Left ventricle myocardium inferior (tissue), 1 donor: ENCODE measurements around the gene DKKL1. TPM values are rescaled to one million over a fixed set of nuclear protein-coding genes. Genes with fewer than 3 reads are reported as not detected.
A peak's percentile ranks its signal among the peaks of the same experiment; 100 is the strongest.

Source experiments
- DNase-seq: peaks from one replicate; pipeline ENCODE4 v3.0.0-alpha.2; 2020
- H3K27ac ChIP-seq: fragments of 200-600 bp; replicated peaks from 2 replicates; pipeline ENCODE4 v1.8.0; 2021
- H3K27me3 ChIP-seq: fragments of 200-600 bp; 2 replicates; pipeline ENCODE4 v1.8.0; 2021; ENCODE audit warnings: low read depth
- H3K36me3 ChIP-seq: fragments of 200-600 bp; 2 replicates; pipeline ENCODE4 v1.8.0; 2021
- H3K4me1 ChIP-seq: fragments of 200-600 bp; 2 replicates; pipeline ENCODE4 v1.8.0; 2021
- H3K4me3 ChIP-seq: fragments of 200-600 bp; 2 replicates; pipeline ENCODE4 v1.8.0; 2021; ENCODE audit warnings: mild to moderate bottlenecking, moderate library complexity
- H3K9me3 ChIP-seq: fragments of 200-600 bp; replicated peaks from 2 replicates; pipeline ENCODE4 v1.8.0; 2021
- CTCF ChIP-seq: fragments of 200-600 bp; IDR thresholded peaks from 2 replicates; pipeline ENCODE4 v1.8.0; 2021; ENCODE audit warnings: antibody characterized with exemption, mild to moderate bottlenecking, borderline replicate concordance
- intact Hi-C: fragments of 100-400 bp; cut with micrococcal nuclease; formaldehyde crosslinking; loops from one replicate; pipeline ENCODE4 v1.11.0; 2022
- total RNA-seq: library from RNA; stranded (reverse); fragmentation: NEBNext Ultra II Directional; extraction: Animal tissue kit (Norgen Biotek cat#: 25700); gene quantifications from one replicate; pipeline ENCODE4 v1.2.1, GENCODE V29; 2021
- donor health status: DM: no; HTN: yes; CAD: no; lungs with severe emphysema.

Gene DKKL1
- total RNA-seq, 1 donor from 2014 or later = not detected

- Histone ChIP-seq H3K27ac (no peak overlapping the region), H3K27me3 (no peaks in the 10 kb centered on the region), H3K4me3 (no peak overlapping the region), H3K9me3 (no peaks in the 10 kb centered on the region), H3K4me1 (no peaks in the 10 kb centered on the region), H3K36me3 (peaks cover 100% of the 10 kb centered on the region)
- DNase-seq = no peak
- intact Hi-C loops = no loop called here
- no peak for TF ChIP-seq CTCF
Measured at GRCh38 chr19:49347191-49347590, 16.5 kb upstream of the DKKL1 start.

- no peaks in the 10 kb centered on the region for H3K4me1 ChIP-seq
- no peaks in the 10 kb centered on the region for H3K9me3 ChIP-seq
- H3K27ac ChIP-seq = no peak overlapping the region
- no peak for TF ChIP-seq CTCF
- DNase-seq = no peak
- peaks cover 100% of the 10 kb centered on the region for H3K36me3 ChIP-seq
- intact Hi-C loops = no loop called here
- no peak overlapping the region for H3K4me3 ChIP-seq
- no peaks in the 10 kb centered on the region for H3K27me3 ChIP-seq
Measured at GRCh38 chr19:49347835-49348234, 15.8 kb upstream of the DKKL1 start.

GRCh38 chr19:49348305-49349189, 15.1 kb upstream of the DKKL1 start:
- no peaks in the 10 kb centered on the region for H3K27me3 ChIP-seq
- H3K4me1 ChIP-seq = no peaks in the 10 kb centered on the region
- H3K9me3 ChIP-seq = no peaks in the 10 kb centered on the region
- DNase-seq = no peak
- H3K4me3 ChIP-seq = no peak overlapping the region
- TF ChIP-seq CTCF = no peak
- no peak overlapping the region for H3K27ac ChIP-seq
- peaks cover 99% of the 10 kb centered on the region for H3K36me3 ChIP-seq
- intact Hi-C loops = no loop called here

- Histone ChIP-seq H3K36me3 (peaks cover 99% of the 10 kb centered on the region), H3K4me1 (no peaks in the 10 kb centered on the region), H3K27me3 (no peaks in the 10 kb centered on the region), H3K4me3 (no peak overlapping the region), H3K27ac (no peak overlapping the region), H3K9me3 (no peaks in the 10 kb centered on the region)
- intact Hi-C loops = no loop called here
- no peak for DNase-seq
- no peak for TF ChIP-seq CTCF
Measured at GRCh38 chr19:49349567-49349966, 14.1 kb upstream of the DKKL1 start.

- intact Hi-C loops = no loop called here
- H3K27ac ChIP-seq = peak overlapping the region; percentile 70
- peak; percentile 36 for DNase-seq
- peaks cover 25% of the 10 kb centered on the region for H3K4me1 ChIP-seq
- H3K27me3 ChIP-seq = no peaks in the 10 kb centered on the region
- peaks cover 74% of the 10 kb centered on the region for H3K36me3 ChIP-seq
- no peak for TF ChIP-seq CTCF
- H3K4me3 ChIP-seq = peak overlapping the region; percentile 32
- no peaks in the 10 kb centered on the region for H3K9me3 ChIP-seq
Measured at GRCh38 chr19:49355909-49356353, 7.7 kb upstream of the DKKL1 start.
